ENCODE data around the gene TLE4. TPM values are rescaled to one million over a fixed set of nuclear protein-coding genes. Genes with fewer than 3 reads are reported as not detected.

The TLE4 gene
- total RNA-seq, 1 donor from 2014 or later: 58.0 TPM

- H3K9me3 ChIP-seq: no peaks in the 10 kb centered on the region
- no peaks in the 10 kb centered on the region for H3K4me1 ChIP-seq
- intact Hi-C loops (cut with DNase I): no loop called here
- H3K4me3 ChIP-seq: no peak overlapping the region
- no peak for TF ChIP-seq CTCF (IDR thresholded peaks at IDR 0.05)
- no peaks in the 10 kb centered on the region for H3K36me3 ChIP-seq
- no peak for DNase-seq (ENCODE audit: low spot score in 2 of 2)
- H3K27ac ChIP-seq: no peak overlapping the region
- no peaks in the 10 kb centered on the region for H3K27me3 ChIP-seq
These were observed 184.6 kb downstream of the TLE4 start for GRCh38 chr9:79756414-79756813.

GRCh38 chr9:79757074-79757473 is 185.3 kb downstream of the TLE4 start:
- no peak overlapping the region for H3K4me3 ChIP-seq
- intact Hi-C loops (cut with DNase I): no loop called here
- H3K4me1 ChIP-seq: no peaks in the 10 kb centered on the region
- no peaks in the 10 kb centered on the region for H3K9me3 ChIP-seq
- no peak for TF ChIP-seq CTCF (IDR thresholded peaks at IDR 0.05)
- H3K36me3 ChIP-seq: no peaks in the 10 kb centered on the region
- no peaks in the 10 kb centered on the region for H3K27me3 ChIP-seq
- DNase-seq (ENCODE audit: low spot score in 2 of 2): no peak
- no peak overlapping the region for H3K27ac ChIP-seq

GRCh38 chr9:79757881-79758669 is 186.3 kb downstream of the TLE4 start:
- H3K27ac ChIP-seq: no peak overlapping the region
- intact Hi-C loops (cut with DNase I): no loop called here
- TF ChIP-seq CTCF (IDR thresholded peaks at IDR 0.05): no peak

DNA sequence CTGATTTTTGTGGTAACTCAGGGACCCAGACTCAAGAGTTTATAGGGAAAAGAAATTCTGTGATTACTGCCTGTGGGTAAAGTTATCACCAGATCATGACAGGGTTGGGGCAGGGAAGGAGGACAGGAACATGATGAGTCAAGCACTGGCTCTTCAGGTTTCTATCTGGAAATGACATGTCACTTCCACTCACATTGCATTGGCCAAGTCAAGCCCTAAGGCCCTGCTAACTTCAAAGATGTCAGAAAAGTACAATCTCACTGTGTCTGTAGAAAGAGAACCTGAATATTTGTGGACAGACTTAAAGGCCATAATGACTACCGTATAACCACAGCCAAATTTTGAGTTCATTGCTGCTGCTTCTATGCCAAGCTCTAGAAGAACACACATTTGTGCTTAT is 187.7 kb downstream of the TLE4 start:
- H3K36me3 ChIP-seq: no peaks in the 10 kb centered on the region
- no peak for DNase-seq (ENCODE audit: low spot score in 2 of 2)
- intact Hi-C loops (cut with DNase I): no loop called here
- H3K4me1 ChIP-seq: peaks cover 0 to 3% of the 10 kb centered on the region in 2 donors
- H3K4me3 ChIP-seq: no peak overlapping the region
- no peak overlapping the region for H3K27ac ChIP-seq
- no peaks in the 10 kb centered on the region for H3K27me3 ChIP-seq
- no peak for TF ChIP-seq CTCF (IDR thresholded peaks at IDR 0.05)
- no peaks in the 10 kb centered on the region for H3K9me3 ChIP-seq

More at GRCh38 chr9:79757881-79758669, 186.3 kb downstream of the TLE4 start:
- H3K4me3 ChIP-seq: no peak overlapping the region
- DNase-seq (ENCODE audit: low spot score in 2 of 2): no peak
- H3K36me3 ChIP-seq: no peaks in the 10 kb centered on the region
- H3K9me3 ChIP-seq: no peaks in the 10 kb centered on the region
- no peaks in the 10 kb centered on the region for H3K4me1 ChIP-seq
- H3K27me3 ChIP-seq: no peaks in the 10 kb centered on the region

DNA sequence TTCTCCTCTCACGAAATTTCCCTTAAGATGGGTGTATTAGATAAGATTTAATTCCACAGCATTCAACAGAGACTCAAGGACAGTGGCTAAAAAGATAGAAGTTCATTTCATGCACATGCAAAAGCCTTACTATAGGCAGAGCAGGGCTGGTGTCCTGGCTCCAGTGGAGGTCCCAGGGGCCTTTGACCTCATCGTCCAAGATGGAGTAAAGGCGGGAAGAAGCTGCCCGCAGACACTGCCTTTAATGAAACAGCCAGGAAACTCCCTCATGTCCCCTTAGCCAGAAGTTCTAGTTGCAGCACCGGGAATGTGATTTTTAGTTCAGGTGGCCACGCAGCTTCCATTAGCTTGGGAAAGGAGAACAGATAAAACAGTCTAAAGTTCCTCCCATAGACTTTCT is 190.3 kb downstream of the TLE4 start:
- Histone ChIP-seq H3K36me3 (no peaks in the 10 kb centered on the region), H3K27ac (no peak overlapping the region), H3K4me1 (peaks cover 0 to 3% of the 10 kb centered on the region in 2 donors), H3K4me3 (no peak overlapping the region), H3K27me3 (no peaks in the 10 kb centered on the region), H3K9me3 (no peaks in the 10 kb centered on the region)
- DNase-seq (ENCODE audit: low spot score in 2 of 2): no peak
- no peak for TF ChIP-seq CTCF (IDR thresholded peaks at IDR 0.05)
- intact Hi-C loops (cut with DNase I): no loop called here

Measured in ascending aorta (tissue), 2 donors.